GM12891 (cell line): ENCODE data around the gene CIITA.

Experiments used
- DNase-seq: peaks from one replicate; pipeline ENCODE4 v3.0.0; 2011; ENCODE audit warnings: low spot score; ENCODE audit not compliant: insufficient read length
- FAIRE-seq: peaks from 2 replicates; lab custom pipeline; 2011; peaks lifted over from hg19 to GRCh38; lab: Jason Lieb, UNC
- PAX5 ChIP-seq: IDR thresholded peaks from 2 replicates; pipeline ENCODE4 v1.6.1; 2011; ENCODE audit warnings: low read length, moderate library complexity, mild to moderate bottlenecking; ENCODE audit not compliant: insufficient read depth, severe bottlenecking
- POLR2A ChIP-seq: IDR thresholded peaks from 2 replicates; pipeline ENCODE4 v1.6.1; 2011; ENCODE audit warnings: low read depth, low read length, control low read depth
- POLR2AphosphoS5 ChIP-seq: IDR thresholded peaks from 2 replicates; pipeline ENCODE4 v1.6.1; 2011; ENCODE audit warnings: low read depth, low read length, control low read depth
- POU2F2 ChIP-seq: IDR thresholded peaks from 2 replicates; pipeline ENCODE4 v1.6.1; 2011; ENCODE audit warnings: low read depth, mild to moderate bottlenecking, control low read depth, low read length, moderate library complexity
- SPI1 ChIP-seq: IDR thresholded peaks from 2 replicates; pipeline ENCODE4 v1.6.1; 2011; ENCODE audit warnings: low read depth, low read length, control low read depth
- TAF1 ChIP-seq: IDR thresholded peaks from 2 replicates; pipeline ENCODE4 v1.6.1; 2011; ENCODE audit warnings: low read depth, low read length, control low read depth

CIITA gene

DNA sequence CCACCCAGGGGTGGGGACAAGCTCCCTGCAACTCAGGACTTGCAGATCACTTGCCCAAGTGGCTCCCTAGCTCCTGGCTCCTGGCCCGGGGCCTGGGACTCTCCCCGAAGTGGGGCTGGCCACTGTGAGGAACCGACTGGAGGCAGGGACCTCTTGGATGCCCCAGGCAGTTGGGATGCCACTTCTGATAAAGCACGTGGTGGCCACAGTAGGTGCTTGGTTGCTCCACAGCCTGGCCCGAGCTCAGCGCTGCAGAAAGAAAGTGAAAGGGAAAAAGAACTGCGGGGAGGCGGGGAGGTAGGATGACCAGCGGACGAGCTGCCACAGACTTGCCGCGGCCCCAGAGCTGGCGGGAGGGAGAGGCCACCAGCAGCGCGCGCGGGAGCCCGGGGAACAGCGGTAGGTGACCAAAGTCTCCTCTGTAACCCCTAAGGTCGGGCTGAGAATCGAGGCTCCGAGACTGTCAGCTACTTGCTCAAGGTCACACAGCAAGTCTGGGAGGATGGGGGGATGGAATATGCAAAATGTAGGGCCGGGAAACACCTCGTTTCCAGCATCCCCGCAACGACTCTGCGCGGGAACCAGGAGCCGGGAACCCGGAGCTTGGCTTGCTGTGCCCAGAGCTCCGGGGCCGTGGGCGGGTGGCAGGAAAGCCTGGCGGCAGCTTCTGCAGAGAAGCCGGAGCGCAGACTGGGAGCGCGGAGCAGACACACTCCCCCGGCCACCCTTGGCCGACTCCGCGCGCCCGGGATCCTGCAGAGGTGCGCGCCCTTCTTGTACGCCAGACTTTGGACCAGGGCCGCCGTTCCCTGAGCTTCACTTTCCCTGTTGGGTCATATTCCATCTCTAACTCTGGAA lies 1.9 kb downstream of the CIITA start:
- DNase-seq = no peak
- FAIRE-seq = peak; percentile 45

DNA sequence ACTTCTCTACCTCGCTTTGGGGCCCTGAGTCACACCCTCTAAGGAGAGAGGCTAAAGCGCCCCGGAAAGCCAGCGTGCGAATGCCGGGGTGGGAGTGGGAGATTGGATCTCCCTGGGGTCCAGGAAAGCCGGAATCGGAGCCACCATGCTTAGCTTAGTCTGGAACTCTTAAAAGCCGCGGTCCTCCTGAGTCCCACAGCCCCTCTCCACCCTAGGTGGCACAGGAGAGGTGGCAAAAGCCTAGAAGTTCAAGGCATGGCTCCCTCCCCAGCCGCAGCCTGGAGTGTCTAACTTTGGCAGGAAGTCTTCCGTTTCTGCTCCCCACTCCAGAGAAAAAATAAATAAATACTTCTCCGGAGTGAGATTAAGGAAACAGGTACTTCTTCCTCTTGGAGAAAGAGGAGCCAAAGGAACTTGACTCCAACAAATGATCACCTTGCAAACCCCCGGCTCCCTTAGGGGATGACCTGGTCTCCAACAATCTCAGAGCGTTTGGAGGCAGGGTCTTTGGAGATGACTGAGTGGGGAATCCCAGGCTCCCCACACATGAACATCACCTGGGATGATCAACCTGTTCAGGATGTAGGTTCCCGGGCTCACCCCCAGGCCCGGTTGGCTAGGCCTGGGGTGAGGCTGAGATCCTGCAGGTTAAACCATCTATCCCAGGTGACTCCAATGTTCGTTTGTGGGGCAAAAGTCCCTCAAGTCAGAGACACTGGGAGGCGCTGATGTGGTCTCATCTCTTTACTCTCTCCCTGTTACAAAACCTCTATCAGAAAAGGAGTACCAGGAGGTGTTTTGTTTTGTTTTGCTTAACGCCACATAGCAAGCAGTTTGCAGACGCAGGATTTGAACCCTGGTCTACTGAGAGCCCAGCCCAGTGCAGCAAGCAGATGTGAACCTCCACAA lies 2.9 kb downstream of the CIITA start:
- FAIRE-seq (peak; percentile 48), DNase-seq (no peak)
- TF ChIP-seq SPI1 = no peak
- no peak for TF ChIP-seq PAX5
- peak; percentile 27; the same call in 1 of the 2 replicates for TF ChIP-seq POLR2A
- TF ChIP-seq POU2F2 = no peak
- no peak for TF ChIP-seq TAF1
- peak; percentile 44 for TF ChIP-seq POLR2AphosphoS5

More for the DNA sequence above, 1.9 kb downstream of the CIITA start:
- peak; percentile 48; the same call in 1 of the 2 replicates for TF ChIP-seq POLR2AphosphoS5
- TF ChIP-seq TAF1 = 0 out of 2 replicates have a peak, but pooled peaks have one; percentile 35
- TF ChIP-seq SPI1 = no peak
- peak; percentile 72; the same call in 1 of the 2 replicates for TF ChIP-seq POU2F2
- TF ChIP-seq PAX5 = no peak
- TF ChIP-seq POLR2A = no peak

GRCh38 chr16:10880594-10881452 lies 3.8 kb downstream of the CIITA start:
- FAIRE-seq (no peak), DNase-seq (no peak)
- TF ChIP-seq POLR2AphosphoS5 (no peak; the same call in 1 of the 2 replicates), SPI1 (peak; percentile 56), TAF1 (no peak), POU2F2 (no peak), PAX5 (peak; percentile 46)

GRCh38 chr16:10881479-10882030 lies 4.6 kb downstream of the CIITA start:
- peak; percentile 61 for FAIRE-seq
- DNase-seq = no peak
- TF ChIP-seq POLR2AphosphoS5 (no peak), SPI1 (peak; percentile 47), POU2F2 (no peak)

- DNase-seq (no peak), FAIRE-seq (no peak)
- TF ChIP-seq POLR2A (no peak), SPI1 (no peak), POLR2AphosphoS5 (peak; percentile 41; the same call in 1 of the 2 replicates), PAX5 (no peak), TAF1 (no peak)
Measured at GRCh38 chr16:10883004-10883403, 6.0 kb downstream of the CIITA start.

DNA sequence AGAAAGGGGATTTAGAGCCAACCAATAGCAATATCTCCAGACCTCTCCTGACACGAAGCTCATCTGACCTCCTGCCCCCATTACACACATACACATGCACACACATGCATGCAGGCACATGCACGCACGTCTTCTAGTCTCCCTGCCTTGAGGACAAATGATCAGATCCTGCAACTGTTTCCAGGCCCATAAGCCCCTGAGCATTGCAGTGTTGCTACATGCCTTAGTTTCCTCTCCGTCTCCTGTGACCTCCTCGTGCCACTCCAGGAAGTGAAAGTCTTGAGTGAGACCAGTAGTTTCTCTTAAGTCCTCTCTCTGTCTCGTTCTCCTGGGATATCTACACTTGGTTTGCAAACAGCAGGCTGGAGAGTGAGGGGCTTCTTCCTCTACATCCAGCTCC lies 8.2 kb downstream of the CIITA start:
- FAIRE-seq (peak; percentile 84), DNase-seq (no peak)
- TF ChIP-seq POU2F2 = peak; percentile 68; the same call in 1 of the 2 replicates
- TF ChIP-seq PAX5 = no peak
- peak; percentile 44; the same call in 1 of the 2 replicates for TF ChIP-seq POLR2A
- TF ChIP-seq TAF1 = no peak
- peak; percentile 81 for TF ChIP-seq SPI1
- TF ChIP-seq POLR2AphosphoS5 = no peak; the same call in 1 of the 2 replicates

DNA sequence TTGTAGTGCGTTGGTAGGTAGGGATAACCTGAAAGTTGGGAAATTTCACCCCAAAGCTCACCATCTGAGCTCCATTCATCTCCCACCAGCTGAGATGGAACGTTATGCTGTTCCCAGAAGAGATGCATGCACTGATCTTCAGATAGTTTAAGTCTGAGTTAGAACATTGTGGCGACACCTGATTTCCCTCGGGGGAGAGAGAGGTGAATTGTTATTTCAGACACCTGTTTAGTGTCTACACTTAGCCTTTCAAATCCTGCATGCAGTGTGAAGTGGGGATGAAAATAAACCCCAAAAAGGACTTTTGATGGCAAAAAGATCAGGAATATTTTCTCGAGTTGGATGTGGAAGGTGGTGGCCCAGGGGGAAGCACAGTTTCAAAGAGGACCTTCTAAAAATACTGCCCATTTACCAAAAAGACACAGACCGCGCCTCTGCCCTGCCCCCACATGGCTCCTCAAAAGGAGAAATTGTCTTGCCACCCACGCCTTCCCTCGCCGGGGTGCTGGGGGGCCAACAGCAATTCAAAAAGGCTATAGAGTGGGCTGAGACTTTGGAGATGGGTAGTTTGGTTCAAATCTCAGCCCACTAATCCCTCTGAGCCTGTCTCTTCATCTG lies 11.4 kb downstream of the CIITA start:
- peak; percentile 10; the same call in 1 of the 2 replicates for TF ChIP-seq POU2F2
- TF ChIP-seq POLR2AphosphoS5 = no peak; the same call in 1 of the 2 replicates
- no peak for TF ChIP-seq PAX5
- peak; percentile 57 for TF ChIP-seq POLR2A
- no peak for TF ChIP-seq TAF1
- TF ChIP-seq SPI1 = no peak
- peak; percentile 91 for FAIRE-seq
- DNase-seq = no peak

- no peak for DNase-seq
- no peak for FAIRE-seq
- TF ChIP-seq POU2F2 (no peak), SPI1 (peak; percentile 77)
Measured at GRCh38 chr16:10889855-10890254, 12.9 kb downstream of the CIITA start.
